OCI-LY1 (cell line): ENCODE measurements around the gene CCNO.

ENCODE experiments used
- EZH2 ChIP-seq: fragments of 200-600 bp; sonication (generic), shearing (Covaris generic); IDR thresholded peaks from 2 replicates; pipeline ENCODE4 v1.8.0; 2017; ENCODE audit warnings: borderline replicate concordance, mixed run types, mild to moderate bottlenecking, antibody characterized with exemption, low read length, moderate library complexity, mixed read lengths
- TF ChIP-seq, protein P1 (sequence below): fragments of 200-600 bp; sonication (generic), shearing (Covaris generic); IDR thresholded peaks from 2 replicates; pipeline ENCODE4 v1.5.1; 2017; ENCODE audit warnings: mild to moderate bottlenecking, antibody characterized with exemption, low read length, moderate library complexity, mixed read lengths

GRCh38 chr5:55241746-55242145 lies 8.3 kb upstream of the CCNO start:
- TF ChIP-seq, protein P1, sequence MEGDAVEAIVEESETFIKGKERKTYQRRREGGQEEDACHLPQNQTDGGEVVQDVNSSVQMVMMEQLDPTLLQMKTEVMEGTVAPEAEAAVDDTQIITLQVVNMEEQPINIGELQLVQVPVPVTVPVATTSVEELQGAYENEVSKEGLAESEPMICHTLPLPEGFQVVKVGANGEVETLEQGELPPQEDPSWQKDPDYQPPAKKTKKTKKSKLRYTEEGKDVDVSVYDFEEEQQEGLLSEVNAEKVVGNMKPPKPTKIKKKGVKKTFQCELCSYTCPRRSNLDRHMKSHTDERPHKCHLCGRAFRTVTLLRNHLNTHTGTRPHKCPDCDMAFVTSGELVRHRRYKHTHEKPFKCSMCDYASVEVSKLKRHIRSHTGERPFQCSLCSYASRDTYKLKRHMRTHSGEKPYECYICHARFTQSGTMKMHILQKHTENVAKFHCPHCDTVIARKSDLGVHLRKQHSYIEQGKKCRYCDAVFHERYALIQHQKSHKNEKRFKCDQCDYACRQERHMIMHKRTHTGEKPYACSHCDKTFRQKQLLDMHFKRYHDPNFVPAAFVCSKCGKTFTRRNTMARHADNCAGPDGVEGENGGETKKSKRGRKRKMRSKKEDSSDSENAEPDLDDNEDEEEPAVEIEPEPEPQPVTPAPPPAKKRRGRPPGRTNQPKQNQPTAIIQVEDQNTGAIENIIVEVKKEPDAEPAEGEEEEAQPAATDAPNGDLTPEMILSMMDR: no peak
- TF ChIP-seq EZH2: no peak
